Fibroblast of the conjunctiva (primary cell): ENCODE measurements around the gene NOA1.
"Not testable (repeated sequence)": the region's sequence is repeated elsewhere in the genome, so short reads cannot be mapped to it uniquely, and the experiment has no call there.

ENCODE experiments used
- DNase-seq: peaks from one replicate; pipeline ENCODE4 v3.0.0-alpha.2; 2010; ENCODE audit warnings: low read depth

The NOA1 gene

DNA sequence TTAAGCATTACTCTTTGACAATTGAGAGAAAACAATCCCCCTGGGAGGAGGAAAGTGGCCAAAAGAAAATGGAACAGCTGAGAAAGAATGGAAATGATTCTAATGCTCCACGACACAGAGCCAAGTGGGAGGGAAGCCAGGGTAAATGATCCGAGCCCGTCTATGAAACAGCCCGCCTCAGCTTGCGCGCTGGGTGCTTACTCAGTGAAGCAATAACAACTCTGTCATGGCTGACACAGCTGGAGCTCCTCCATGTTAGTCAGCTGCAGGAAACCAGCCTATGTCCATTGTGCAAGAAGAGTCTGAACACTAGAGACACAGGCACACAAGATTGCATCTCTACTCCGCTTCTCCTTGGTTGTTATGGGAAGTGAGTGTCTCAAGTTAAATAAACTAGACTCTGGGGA lies 19.3 kb downstream of the NOA1 start:
- DNase-seq, result peak; percentile 97

DNA sequence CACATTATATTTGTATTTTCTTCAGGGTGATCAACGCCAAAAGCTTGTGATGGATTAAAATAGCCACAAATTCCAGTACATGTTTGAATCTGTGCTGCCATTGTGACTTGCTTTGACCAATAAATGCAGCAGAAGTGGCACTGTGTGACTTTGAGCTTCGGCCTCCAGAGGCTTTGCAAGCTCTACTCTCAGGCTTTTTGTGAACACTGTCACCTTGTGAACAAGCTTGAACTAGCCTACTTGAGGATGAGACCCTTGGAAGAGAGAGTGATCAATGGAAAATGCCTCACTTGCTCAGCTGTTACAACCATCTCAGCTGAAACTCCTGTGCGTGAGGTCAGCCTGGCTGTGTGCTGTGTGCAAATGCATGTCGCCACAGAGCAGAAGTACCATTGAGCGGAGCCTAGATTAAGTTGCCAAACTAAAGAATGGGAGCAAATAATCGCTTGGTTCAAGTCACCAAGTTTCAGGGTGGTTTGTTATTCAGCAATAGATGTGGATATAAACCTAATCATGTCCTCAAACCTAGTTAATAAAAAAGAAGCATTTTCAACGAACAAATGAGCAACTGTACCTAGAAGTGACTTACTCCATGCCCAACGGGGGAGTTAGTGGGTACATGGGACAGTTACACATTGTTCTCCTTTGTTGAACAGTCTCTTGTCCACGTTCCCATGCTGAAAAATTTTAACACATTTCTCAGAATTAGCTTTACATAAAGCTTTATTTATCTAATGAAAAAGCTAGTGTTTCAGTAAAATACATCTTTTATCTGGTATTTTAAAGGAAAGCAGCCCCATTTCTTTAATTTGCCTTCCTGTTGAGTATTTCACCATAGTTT lies 23.5 kb downstream of the NOA1 start:
- no peak for DNase-seq

DNA sequence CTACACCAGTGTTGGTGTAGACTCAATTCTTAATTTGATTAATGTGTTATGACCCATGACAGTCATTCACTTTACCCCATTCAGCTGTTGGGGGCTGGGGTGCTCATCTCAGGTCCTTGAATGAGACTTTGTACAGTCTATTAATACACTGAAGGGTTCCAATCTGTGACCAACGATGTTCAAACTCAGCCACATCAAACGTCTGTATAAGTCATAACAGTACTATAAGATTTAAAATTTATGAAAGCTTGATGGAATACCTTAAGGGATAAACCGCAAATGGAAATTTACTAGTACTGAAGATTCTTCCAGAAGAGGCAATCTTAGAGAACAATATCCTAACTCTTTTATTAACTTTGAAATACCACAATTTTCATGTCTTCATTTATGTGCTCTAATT lies 36.0 kb downstream of the NOA1 start:
- no peak for DNase-seq

DNA sequence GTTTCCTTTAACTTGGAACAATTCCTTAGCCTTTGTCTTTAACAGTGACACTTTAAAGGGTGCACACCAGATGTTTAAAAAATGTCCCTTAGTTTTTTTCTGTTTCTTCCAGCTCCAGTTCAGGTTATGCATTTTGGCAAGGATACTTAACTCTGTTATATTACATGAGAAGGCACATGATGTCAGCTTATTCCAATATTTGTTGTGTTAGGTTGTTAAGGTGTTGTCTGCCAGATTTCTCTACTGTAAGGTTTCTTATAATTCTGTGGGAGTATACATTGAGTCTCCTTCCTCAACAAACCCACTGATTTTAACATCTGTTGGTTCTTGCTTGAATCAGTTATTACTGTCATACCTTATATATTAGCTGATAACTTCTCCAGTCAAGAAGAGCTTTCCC lies 36.4 kb downstream of the NOA1 start:
- DNase-seq, result no peak

DNA sequence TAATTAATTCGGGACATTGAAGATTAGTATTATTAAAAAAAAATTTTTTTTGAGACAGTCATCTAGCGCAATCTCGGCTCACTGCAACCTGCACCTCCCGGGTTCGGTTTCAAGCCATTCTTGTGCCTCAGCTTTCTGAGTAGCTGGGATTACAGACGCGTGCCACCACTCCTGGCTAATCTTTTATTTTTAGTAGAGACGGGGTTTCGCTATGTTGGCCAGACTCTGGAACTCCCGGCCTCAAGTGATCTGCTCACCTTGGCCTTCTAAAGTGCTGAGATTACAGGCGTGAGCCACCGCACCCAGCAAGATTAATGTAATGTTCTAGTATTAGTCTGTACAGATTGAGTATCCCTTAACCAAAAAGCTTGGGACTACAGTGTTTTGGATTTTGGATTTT lies 37.0 kb downstream of the NOA1 start:
- DNase-seq, result no peak

DNA sequence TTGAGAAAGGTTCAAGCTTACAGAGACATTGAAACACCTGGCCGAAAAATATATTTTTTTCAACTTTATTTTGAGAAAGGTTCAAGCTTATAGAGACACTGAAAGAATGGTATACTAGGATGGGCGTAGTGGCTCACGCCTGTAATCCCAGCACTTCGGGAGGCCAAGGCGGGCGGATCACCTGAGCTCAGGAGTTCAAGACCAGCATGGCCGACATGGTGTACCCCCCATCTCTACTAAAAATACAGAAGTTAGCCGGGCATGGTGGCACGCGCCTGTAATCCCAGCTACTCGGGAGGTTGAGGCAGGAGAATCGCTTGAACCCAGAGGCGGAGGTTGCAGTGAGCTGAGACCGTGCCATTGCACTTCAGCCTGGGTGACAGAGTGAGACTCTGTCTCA lies 37.6 kb downstream of the NOA1 start:
- not testable (repeated sequence) for DNase-seq

DNA sequence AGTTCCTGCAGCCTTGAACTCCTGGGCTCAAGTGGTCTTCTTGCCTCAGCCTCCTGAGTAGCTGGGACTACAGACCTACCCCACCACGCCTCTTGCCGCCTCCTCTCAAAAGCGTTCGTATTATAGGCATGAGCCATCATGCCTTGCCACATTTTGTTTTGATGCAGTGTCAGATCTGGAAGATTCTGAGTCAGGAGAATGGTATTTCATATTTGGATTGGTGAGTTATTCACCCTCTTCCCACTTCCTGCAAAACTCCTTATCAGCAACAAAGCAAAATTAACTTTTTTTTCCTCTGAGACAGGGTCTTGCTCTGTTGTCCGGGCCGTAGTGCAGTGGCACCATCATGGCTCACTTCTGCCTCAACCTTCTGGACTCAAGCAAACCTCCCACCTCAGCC lies 40.1 kb downstream of the NOA1 start:
- DNase-seq, result peak; percentile 21

DNA sequence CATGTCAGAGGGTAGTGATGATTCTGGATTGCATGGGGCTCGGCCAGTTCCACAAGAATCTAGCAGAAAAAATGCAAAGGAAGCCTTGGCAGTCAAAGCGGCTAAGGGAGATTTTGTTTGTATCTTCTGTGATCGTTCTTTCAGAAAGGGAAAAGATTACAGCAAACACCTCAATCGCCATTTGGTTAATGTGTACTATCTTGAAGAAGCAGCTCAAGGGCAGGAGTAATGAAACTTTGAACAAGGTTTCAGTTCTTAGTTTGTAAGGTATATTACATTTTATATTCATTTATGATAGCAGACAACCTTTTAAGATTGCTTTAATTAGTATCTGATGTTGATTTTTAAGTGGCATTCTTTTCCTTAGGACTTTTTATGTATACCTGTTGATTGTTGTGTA lies 45.5 kb downstream of the NOA1 start:
- no peak for DNase-seq

DNA sequence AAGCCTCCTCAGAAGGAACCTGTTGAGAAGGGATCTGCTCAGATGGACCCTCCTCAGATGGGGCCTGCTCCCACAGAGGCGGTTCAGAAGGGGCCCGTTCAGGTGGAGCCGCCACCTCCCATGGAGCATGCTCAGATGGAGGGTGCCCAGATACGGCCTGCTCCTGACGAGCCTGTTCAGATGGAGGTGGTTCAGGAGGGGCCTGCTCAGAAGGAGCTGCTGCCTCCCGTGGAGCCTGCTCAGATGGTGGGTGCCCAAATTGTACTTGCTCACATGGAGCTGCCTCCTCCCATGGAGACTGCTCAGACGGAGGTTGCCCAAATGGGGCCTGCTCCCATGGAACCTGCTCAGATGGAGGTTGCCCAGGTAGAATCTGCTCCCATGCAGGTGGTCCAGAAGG lies 46.8 kb downstream of the NOA1 start:
- DNase-seq, result no peak

DNA sequence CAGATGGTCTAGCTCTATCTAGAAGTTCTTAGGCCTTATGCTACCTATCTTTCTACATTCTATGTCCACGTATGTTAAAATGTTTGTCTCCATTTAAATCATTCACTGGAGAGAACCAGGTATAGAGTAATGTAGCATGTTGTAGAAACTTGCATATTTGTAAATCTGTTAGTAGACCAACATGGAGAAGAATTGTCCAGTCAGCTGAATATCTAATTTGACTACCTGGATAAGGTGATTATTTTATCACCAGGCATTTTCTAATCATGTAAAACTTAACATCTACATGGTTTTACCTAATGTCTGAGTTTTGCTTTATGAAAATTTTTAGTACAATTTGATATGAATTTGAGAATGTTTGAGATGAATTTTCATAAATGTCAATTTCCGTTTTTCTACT lies 50.2 kb downstream of the NOA1 start:
- no peak for DNase-seq

DNA sequence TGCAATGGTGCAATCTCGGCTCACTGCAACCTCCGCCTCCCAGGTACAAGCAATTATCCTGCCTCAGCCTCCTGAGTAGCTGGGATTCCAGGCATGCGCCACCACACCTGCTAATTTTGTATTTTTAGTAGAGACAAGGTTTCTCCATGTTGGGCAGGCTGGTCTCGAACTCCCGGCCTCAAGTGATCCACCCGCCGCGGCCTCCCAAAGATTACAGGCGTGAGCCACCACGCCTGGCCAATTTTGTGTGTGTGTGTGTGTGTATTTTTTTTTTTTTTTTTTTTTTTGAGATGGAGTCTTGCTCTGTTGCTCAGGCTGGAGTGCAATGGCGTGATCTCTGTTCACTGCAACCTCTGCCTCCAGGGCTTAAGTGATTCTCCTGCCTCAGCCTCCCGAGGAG lies 62.4 kb downstream of the NOA1 start:
- not testable (repeated sequence) for DNase-seq

DNA sequence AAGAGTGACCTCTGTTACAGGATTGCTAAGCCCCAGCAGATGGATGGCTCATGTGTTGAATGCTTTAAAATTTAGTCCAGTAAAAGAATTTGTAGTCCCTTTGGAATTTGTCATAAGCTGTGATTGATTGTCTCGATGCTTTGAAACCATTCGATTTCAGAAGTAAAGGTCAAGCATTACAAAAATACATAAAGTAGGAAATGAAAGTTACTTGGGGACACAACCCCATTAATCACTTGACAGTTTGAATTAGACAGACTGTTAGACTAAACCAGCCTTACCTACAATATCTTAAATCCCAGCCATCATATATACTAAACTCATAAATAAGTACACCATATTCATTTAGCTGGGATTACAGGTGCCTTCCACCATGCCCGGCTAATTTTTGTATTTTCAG lies 63.1 kb downstream of the NOA1 start:
- DNase-seq, result no peak
